ENCODE measurements around the gene ROR1.

GRCh38 chr1:64197076-64197475, 423.3 kb downstream of the ROR1 start:
- no peak for TF ChIP-seq CTCF (IDR thresholded peaks at IDR 0.05; ENCODE audit: borderline replicate concordance, extremely low read depth, low read length, poor library complexity, severe bottlenecking)
- TF ChIP-seq EZH2 (IDR thresholded peaks at IDR 0.05; ENCODE audit: borderline replicate concordance, low read depth, low read length, severe bottlenecking) = no peak
